PC-9 (cell line): ENCODE measurements around the gene SEMA6A. TPM values are rescaled to one million over a fixed set of nuclear protein-coding genes. Genes with fewer than 3 reads are reported as not detected.

ENCODE experiments used
- BruUV-seq: library from RNA; stranded (reverse); fragments of 400-500 nt; replicated peaks from 2 replicates; lab custom pipeline; 2021; lab: Mats Ljungman, UMichigan
- CTCF ChIA-PET: fragments of 300-600 bp; sonication (Branson Sonifier 250); formaldehyde crosslinking; loops from one replicate; lab custom pipeline; 2022; ENCODE audit warnings: antibody characterized with exemption; lab: Charles Lee
- POLR2A ChIA-PET: fragments of 300-600 bp; sonication (Branson Sonifier 250); formaldehyde crosslinking; loops from one replicate; lab custom pipeline; 2022; ENCODE audit warnings: antibody characterized with exemption; ENCODE audit not compliant: unreplicated experiment; lab: Charles Lee
- DNase-seq, 2 experiments: peaks; one replicate each; pipeline versions ENCODE4 v3.0.0 to v3.0.0-alpha.2; 2015 to 2022; ENCODE audit warnings: mixed read lengths in 1 of 2
- H2AFZ ChIP-seq: fragments of 200-600 bp; sonication (generic); 2 replicates; pipeline ENCODE4 v1.8.1; 2017; ENCODE audit warnings: antibody characterized with exemption
- H3F3A ChIP-seq: fragments of 200-600 bp; sonication (generic); 2 replicates; pipeline ENCODE4 v1.8.1; 2017; ENCODE audit warnings: antibody characterized with exemption, mild to moderate bottlenecking, low read depth; ENCODE audit not compliant: insufficient read depth
- H3K27ac ChIP-seq: fragments of 200-600 bp; sonication (generic); 2 replicates; pipeline ENCODE4 v1.6.1; 2016; ENCODE audit warnings: mixed run types
- H3K27me3 ChIP-seq: fragments of 200-600 bp; sonication (generic); 2 replicates; pipeline ENCODE4 v1.6.1; 2016; ENCODE audit warnings: low read depth, mixed run types; ENCODE audit not compliant: insufficient read depth
- H3K36me3 ChIP-seq: fragments of 200-600 bp; sonication (generic); 2 replicates; pipeline ENCODE4 v1.6.1; 2016; ENCODE audit warnings: low read depth, mixed run types
- H3K4me1 ChIP-seq: fragments of 200-600 bp; sonication (generic); replicated peaks from 2 replicates; pipeline ENCODE4 v1.6.1; 2016; ENCODE audit warnings: mixed run types; ENCODE audit not compliant: insufficient read depth
- H3K4me2 ChIP-seq: fragments of 200-600 bp; sonication (generic); 2 replicates; pipeline ENCODE4 v1.6.1; 2017; ENCODE audit warnings: mixed run types
- H3K4me3 ChIP-seq: fragments of 200-600 bp; sonication (generic); 2 replicates; pipeline ENCODE4 v1.6.1; 2016; ENCODE audit warnings: mixed run types
- H3K79me2 ChIP-seq: fragments of 200-600 bp; sonication (generic); 2 replicates; pipeline ENCODE4 v1.6.1; 2017; ENCODE audit warnings: low read depth, mixed run types
- H3K9me2 ChIP-seq: fragments of 200-600 bp; sonication (generic); 2 replicates; pipeline ENCODE4 v1.8.1; 2017; ENCODE audit warnings: mild to moderate bottlenecking; ENCODE audit not compliant: insufficient read depth
- H3K9me3 ChIP-seq: fragments of 200-600 bp; sonication (generic); 2 replicates; pipeline ENCODE4 v1.8.1; 2016; ENCODE audit warnings: low read depth; ENCODE audit not compliant: insufficient read depth
- H4K20me1 ChIP-seq: fragments of 200-600 bp; sonication (generic); 2 replicates; pipeline ENCODE4 v1.8.1; 2017; ENCODE audit not compliant: insufficient read depth
- CTCF ChIP-seq: fragments of 200-600 bp; sonication (generic); conservative IDR thresholded peaks from 2 replicates; pipeline ENCODE4 v1.6.1; 2017; ENCODE audit warnings: mixed run types, antibody characterized with exemption, mild to moderate bottlenecking, moderate library complexity
- EZH2 ChIP-seq: fragments of 200-600 bp; sonication (generic); IDR thresholded peaks from 2 replicates; pipeline ENCODE4 v1.8.0; 2017; ENCODE audit warnings: antibody characterized with exemption, low read depth
- intact Hi-C: fragments of 100-400 bp; cut with micrococcal nuclease; formaldehyde crosslinking; loops from one replicate; pipeline ENCODE4 v1.10.0; 2022; ENCODE audit not compliant: unreplicated experiment
- total RNA-seq: library from RNA; stranded (reverse); gene quantifications from 2 replicates; pipeline ENCODE4 v1.2.3, GENCODE V29; 2021

The SEMA6A gene
- total RNA-seq, 1 experiment from 2014 or later = not detected

GRCh38 chr5:116436674-116437350 is 137.8 kb downstream of the SEMA6A start:
- Histone ChIP-seq H4K20me1 (no peaks in the 10 kb centered on the region), H3K4me1 (no peaks in the 10 kb centered on the region), H3K36me3 (no peaks in the 10 kb centered on the region), H3K9me2 (no peaks in the 10 kb centered on the region), H2AFZ (no peak overlapping the region), H3K4me3 (no peak overlapping the region), H3K79me2 (no peaks in the 10 kb centered on the region), H3K27me3 (peaks cover 6% of the 10 kb centered on the region; the same call in 1 of the 2 replicates), H3K9me3 (no peaks in the 10 kb centered on the region), H3K27ac (no peak overlapping the region), H3F3A (no peaks in the 10 kb centered on the region), H3K4me2 (no peak overlapping the region)
- ChIA-PET CTCF (no interaction called here), POLR2A (no interaction called here)
- DNase-seq = no peak
- no TSS peak for BruUV-seq
- TF ChIP-seq EZH2 (no peak), CTCF (no peak)
- intact Hi-C loops = no loop called here

- CTCF ChIA-PET = no interaction called here
Observed at GRCh38 chr5:116428966-116429365, 145.7 kb downstream of the SEMA6A start.

GRCh38 chr5:116428413-116428812 is 146.2 kb downstream of the SEMA6A start:
- no peak for TF ChIP-seq EZH2
- TF ChIP-seq CTCF = no peak
- H4K20me1 ChIP-seq = no peaks in the 10 kb centered on the region
- no peak overlapping the region for H3K27ac ChIP-seq
- intact Hi-C loops = loop anchor here (5.0 kb wide), 1 partner anchor 291 kb away; no protein-coding TSS in a partner anchor
- no peaks in the 10 kb centered on the region for H3K27me3 ChIP-seq
- no peaks in the 10 kb centered on the region for H3K9me3 ChIP-seq
- H3K4me1 ChIP-seq = no peaks in the 10 kb centered on the region
- no TSS peak for BruUV-seq
- H3K79me2 ChIP-seq = no peaks in the 10 kb centered on the region
- no peaks in the 10 kb centered on the region for H3F3A ChIP-seq
- H2AFZ ChIP-seq = no peak overlapping the region
- ChIA-PET POLR2A (no interaction called here), CTCF (no interaction called here)
- H3K4me3 ChIP-seq = no peak overlapping the region
- DNase-seq = no peak
- no peak overlapping the region for H3K4me2 ChIP-seq
- no peaks in the 10 kb centered on the region for H3K9me2 ChIP-seq
- no peaks in the 10 kb centered on the region for H3K36me3 ChIP-seq

More at GRCh38 chr5:116428966-116429365, 145.7 kb downstream of the SEMA6A start:
- no peaks in the 10 kb centered on the region for H3K4me1 ChIP-seq
- TF ChIP-seq EZH2 (no peak), CTCF (no peak)
- H3K9me2 ChIP-seq = no peaks in the 10 kb centered on the region
- H3F3A ChIP-seq = no peaks in the 10 kb centered on the region
- H3K4me2 ChIP-seq = no peak overlapping the region
- intact Hi-C loops = loop anchor here (5.0 kb wide), 1 partner anchor 292 kb away; no protein-coding TSS in a partner anchor
- H3K9me3 ChIP-seq = no peaks in the 10 kb centered on the region
- H2AFZ ChIP-seq = no peak overlapping the region
- no peaks in the 10 kb centered on the region for H3K27me3 ChIP-seq
- no peak overlapping the region for H3K27ac ChIP-seq
- H3K36me3 ChIP-seq = no peaks in the 10 kb centered on the region
- no peaks in the 10 kb centered on the region for H3K79me2 ChIP-seq
- no TSS peak for BruUV-seq
- DNase-seq = no peak
- H4K20me1 ChIP-seq = no peaks in the 10 kb centered on the region
- H3K4me3 ChIP-seq = no peak overlapping the region
- POLR2A ChIA-PET = no interaction called here
